Smooth muscle cell (in vitro differentiated cells): Measurements from ENCODE around the gene OS9. TPM values are rescaled to one million over a fixed set of nuclear protein-coding genes. Genes with fewer than 3 reads are reported as not detected.
"Not testable (repeated sequence)": the region's sequence is repeated elsewhere in the genome, so short reads cannot be mapped to it uniquely, and the experiment has no call there.

Experiments used
- DNase-seq: peaks from one replicate; lab custom pipeline; 2025; ENCODE audit not compliant: unreplicated experiment; lab: John Stamatoyannopoulos, UW
- H2AFZ ChIP-seq: fragments of 200-600 bp; sonication (generic); 2 replicates; pipeline ENCODE4 v1.6.0; 2016; ENCODE audit warnings: antibody characterized with exemption, low read depth, mild to moderate bottlenecking
- H3F3A ChIP-seq: fragments of 200-600 bp; sonication (generic); 2 replicates; pipeline ENCODE4 v1.6.0; 2017; ENCODE audit warnings: antibody characterized with exemption, low read depth
- H3K27ac ChIP-seq: fragments of 200-600 bp; sonication (generic); 2 replicates; pipeline ENCODE4 v1.5.1; 2016; ENCODE audit warnings: low read depth, mild to moderate bottlenecking
- H3K27me3 ChIP-seq: fragments of 200-600 bp; sonication (generic); 2 replicates; pipeline ENCODE4 v1.6.1; 2016; ENCODE audit warnings: low read depth, mild to moderate bottlenecking
- H3K36me3 ChIP-seq: fragments of 200-600 bp; sonication (generic); 2 replicates; pipeline ENCODE4 v1.5.1; 2016; ENCODE audit warnings: low read depth
- H3K4me1 ChIP-seq: fragments of 200-600 bp; sonication (generic); 2 replicates; pipeline ENCODE4 v1.5.1; 2016; ENCODE audit warnings: low read depth
- H3K4me2 ChIP-seq: fragments of 200-600 bp; sonication (generic); 2 replicates; pipeline ENCODE4 v1.6.0; 2016; ENCODE audit warnings: mild to moderate bottlenecking
- H3K4me3 ChIP-seq: fragments of 200-600 bp; sonication (generic); 2 replicates; pipeline ENCODE4 v1.5.1; 2016; ENCODE audit warnings: mild to moderate bottlenecking
- H3K79me2 ChIP-seq: fragments of 200-600 bp; sonication (generic); 2 replicates; pipeline ENCODE4 v1.6.0; 2016; ENCODE audit warnings: low read depth, mild to moderate bottlenecking
- H3K9ac ChIP-seq: fragments of 200-600 bp; sonication (generic); 2 replicates; pipeline ENCODE4 v1.6.0; 2016; ENCODE audit warnings: low read depth
- H3K9me3 ChIP-seq: fragments of 200-600 bp; sonication (generic); replicated peaks from 2 replicates; pipeline ENCODE4 v1.5.1; 2016; ENCODE audit warnings: low read depth
- H4K20me1 ChIP-seq: fragments of 200-600 bp; sonication (generic); 2 replicates; pipeline ENCODE4 v1.6.0; 2016; ENCODE audit warnings: low read depth
- CTCF ChIP-seq: fragments of 200-600 bp; sonication (generic); IDR thresholded peaks from 2 replicates; pipeline ENCODE4 v1.5.1; 2017; ENCODE audit warnings: borderline replicate concordance, mild to moderate bottlenecking, antibody characterized with exemption; ENCODE audit not compliant: insufficient read depth, poor library complexity, severe bottlenecking
- WGBS: methylation state at CpG from one replicate; pipeline ENCODE4 v1.1.7; 2016; ENCODE audit warnings: low lambda C conversion rate; 5-methylcytosine and 5-hydroxymethylcytosine counted together
- polyA plus RNA-seq: library from polyadenylated mRNA; unstranded; fragments of >200 nt; fragmentation: Nextera tagmentation; extraction: Ambion mirVana; gene quantifications from 2 replicates; pipeline ENCODE4 v1.2.1, GENCODE V29; 2016
- total RNA-seq: library from RNA; depleted of rRNA; stranded (reverse); fragments of >200 nt; gene quantifications from 2 replicates; pipeline ENCODE4 v1.2.3, GENCODE V29; 2014

The OS9 gene
- total and polyA plus RNA-seq, 2 experiments from 2014 or later: 179 to 236 TPM

GRCh38 chr12:57661376-57661775, 32.6 kb upstream of the OS9 start:
- H3K36me3 ChIP-seq: no peaks in the 10 kb centered on the region
- DNase-seq: no peak
- H3K9me3 ChIP-seq: no peaks in the 10 kb centered on the region
- 71% methylated on average over 4 of the region's 4 CpGs for WGBS
- H2AFZ ChIP-seq: no peak overlapping the region
- H3F3A ChIP-seq: no peaks in the 10 kb centered on the region
- no peak overlapping the region for H3K27ac ChIP-seq
- H3K79me2 ChIP-seq: no peaks in the 10 kb centered on the region
- no peak overlapping the region for H3K9ac ChIP-seq
- H3K4me1 ChIP-seq: no peaks in the 10 kb centered on the region
- no peak overlapping the region for H3K4me3 ChIP-seq
- TF ChIP-seq CTCF: no peak
- H4K20me1 ChIP-seq: no peaks in the 10 kb centered on the region
- H3K4me2 ChIP-seq: no peak overlapping the region
- no peaks in the 10 kb centered on the region for H3K27me3 ChIP-seq

GRCh38 chr12:57665066-57665820, 28.7 kb upstream of the OS9 start:
- 87% methylated on average over 32 of the region's 34 CpGs for WGBS
- not testable (repeated sequence) for H3F3A ChIP-seq, H3K9ac ChIP-seq, H2AFZ ChIP-seq, H3K27me3 ChIP-seq, H3K27ac ChIP-seq, H4K20me1 ChIP-seq, H3K9me3 ChIP-seq, H3K4me3 ChIP-seq, H3K79me2 ChIP-seq, H3K4me1 ChIP-seq, H3K4me2 ChIP-seq, H3K36me3 ChIP-seq, DNase-seq

- H3K4me2 ChIP-seq: no peak overlapping the region
- WGBS: 79% methylated on average over 5 of the region's 5 CpGs
- H3K4me1 ChIP-seq: no peaks in the 10 kb centered on the region
- H2AFZ ChIP-seq: no peak overlapping the region
- no peak for TF ChIP-seq CTCF
- no peaks in the 10 kb centered on the region for H3K79me2 ChIP-seq
- H3K9ac ChIP-seq: no peak overlapping the region
- no peaks in the 10 kb centered on the region for H3F3A ChIP-seq
- no peaks in the 10 kb centered on the region for H4K20me1 ChIP-seq
- H3K4me3 ChIP-seq: no peak overlapping the region
- H3K9me3 ChIP-seq: no peaks in the 10 kb centered on the region
- H3K27ac ChIP-seq: no peak overlapping the region
- no peaks in the 10 kb centered on the region for H3K36me3 ChIP-seq
- no peak for DNase-seq
- H3K27me3 ChIP-seq: no peaks in the 10 kb centered on the region
These were observed 27.0 kb upstream of the OS9 start for GRCh38 chr12:57666897-57667296.

GRCh38 chr12:57669691-57670090, 24.2 kb upstream of the OS9 start:
- H3K9ac ChIP-seq, H2AFZ ChIP-seq, H3K27me3 ChIP-seq, H3K36me3 ChIP-seq, DNase-seq, H3K4me3 ChIP-seq, H3K27ac ChIP-seq, H3K4me2 ChIP-seq, H4K20me1 ChIP-seq, H3K4me1 ChIP-seq, H3F3A ChIP-seq, H3K79me2 ChIP-seq, H3K9me3 ChIP-seq: not testable (repeated sequence)
- WGBS: 91% methylated on average over 10 of the region's 10 CpGs

- H3K4me2 ChIP-seq, H4K20me1 ChIP-seq, H2AFZ ChIP-seq, H3K9ac ChIP-seq, H3K4me1 ChIP-seq, H3K4me3 ChIP-seq, H3K27ac ChIP-seq, H3F3A ChIP-seq, DNase-seq, H3K79me2 ChIP-seq, H3K9me3 ChIP-seq, H3K36me3 ChIP-seq, H3K27me3 ChIP-seq: not testable (repeated sequence)
- WGBS: 95% methylated on average over 3 of the region's 3 CpGs
These were observed 22.1 kb upstream of the OS9 start for GRCh38 chr12:57671811-57672210.
